HCT116 (cell line): ENCODE results near the gene SLC6A17. TPM values are rescaled to one million over a fixed set of nuclear protein-coding genes. Genes with fewer than 3 reads are reported as not detected.

Experiments
- ATAC-seq: fragments of 200-7000 bp; cut with Tn5 transposase; 2 replicates; pipeline ENCODE4 v1.9.1; 2020; ENCODE audit warnings: mild to moderate bottlenecking, moderate library complexity
- BruUV-seq: library from RNA; stranded (reverse); fragments of 400-500 nt; replicated peaks from 2 replicates; lab custom pipeline; 2021; lab: Mats Ljungman, UMichigan
- CTCF ChIA-PET: fragments of 300-600 bp; sonication (Branson Sonifier 250); formaldehyde crosslinking; loops from one replicate; lab custom pipeline; 2021; ENCODE audit warnings: antibody characterized with exemption; lab: Charles Lee
- POLR2A ChIA-PET: fragments of 300-600, 350-600 bp; sonication (Branson Sonifier 250); formaldehyde crosslinking; loops from one replicate; lab custom pipeline; 2021; ENCODE audit warnings: antibody characterized with exemption; lab: Charles Lee
- RAD21 ChIA-PET, 2 experiments: fragments of 300-600 bp; sonication (Branson Sonifier 250); formaldehyde crosslinking; loops; one replicate each; lab custom pipeline; 2023; ENCODE audit warnings: low total read pairs in 2 of 2; ENCODE audit not compliant: uncharacterized antibody in 2 of 2, unreplicated experiment in 2 of 2, low non-redundant PET in 1 of 2; lab: Charles Lee
- DNase-seq: peaks from one replicate; pipeline ENCODE4 v3.0.0-alpha.2; 2010; ENCODE audit warnings: low read depth, low spot score
- H2AFZ ChIP-seq: fragments of 200-600 bp; shearing (Covaris generic), sonication (generic); 2 replicates; pipeline ENCODE4 v1.6.1; 2017; ENCODE audit warnings: low read depth, mixed run types, mixed read lengths, antibody characterized with exemption, low read length; ENCODE audit not compliant: poor library complexity, severe bottlenecking
- H3K27ac ChIP-seq: 2 replicates; pipeline ENCODE4 v1.5.1; 2012; ENCODE audit warnings: low read depth, low read length
- H3K27me3 ChIP-seq: fragments of 200-600 bp; sonication (generic); 2 replicates; pipeline ENCODE4 v1.6.1; 2016; ENCODE audit warnings: mixed run types, low read length, mixed read lengths; ENCODE audit not compliant: insufficient read depth
- H3K36me3 ChIP-seq, 2 experiments: fragments of 200-500 bp in 1 of 2; fragments of 200-600 bp in 1 of 2; sonication (Bioruptor generic) in 1 of 2; sonication (generic) in 1 of 2; 2 replicates each; pipeline versions ENCODE4 v1.5.1 to v1.6.1; 2014 to 2016; ENCODE audit warnings: low read length in 2 of 2, inconsistent platforms in 1 of 2, mixed read lengths in 1 of 2, mixed run types in 1 of 2; ENCODE audit not compliant: insufficient read depth in 2 of 2, control insufficient read depth in 1 of 2
- H3K4me1 ChIP-seq, 2 experiments: fragments of 200-600 bp in 1 of 2; sonication (generic) in 1 of 2; 2 replicates each; pipeline versions ENCODE4 v1.5.1 to v1.6.1; 2012 to 2017; ENCODE audit warnings: low read length in 2 of 2, inconsistent platforms in 1 of 2, mild to moderate bottlenecking in 1 of 2, mixed read lengths in 1 of 2, mixed run types in 1 of 2, moderate library complexity in 1 of 2; ENCODE audit not compliant: insufficient read depth in 2 of 2, control insufficient read depth in 1 of 2
- H3K4me2 ChIP-seq: fragments of 200-600 bp; sonication (generic); 2 replicates; pipeline ENCODE4 v1.6.1; 2017; ENCODE audit warnings: mixed run types, low read length, mixed read lengths
- H3K4me3 ChIP-seq, 2 experiments: fragments of 200-600 bp in 1 of 2; sonication (generic) in 1 of 2; replicated peaks in 1 of 2; 2 replicates each; pipeline ENCODE4 v1.5.1; 2011 to 2016; ENCODE audit warnings: low read length in 2 of 2, control low read depth in 1 of 2, low read depth in 1 of 2, mild to moderate bottlenecking in 1 of 2, mixed read lengths in 1 of 2, mixed run types in 1 of 2
- H3K79me2 ChIP-seq: fragments of 200-600 bp; sonication (generic); 2 replicates; pipeline ENCODE4 v1.6.1; 2017; ENCODE audit warnings: mild to moderate bottlenecking, mixed run types, low read length, moderate library complexity, mixed read lengths; ENCODE audit not compliant: insufficient read depth
- H3K9ac ChIP-seq: fragments of 200-600 bp; sonication (generic); 2 replicates; pipeline ENCODE4 v1.6.1; 2016; ENCODE audit warnings: low read length, mixed read lengths
- H3K9me2 ChIP-seq: fragments of 200-600 bp; sonication (generic), shearing (Covaris generic); 2 replicates; pipeline ENCODE4 v1.6.1; 2017; ENCODE audit warnings: mixed run types, mild to moderate bottlenecking, moderate library complexity; ENCODE audit not compliant: insufficient read depth
- H3K9me3 ChIP-seq, 2 experiments: fragments of 200-500 bp in 1 of 2; fragments of 200-600 bp in 1 of 2; sonication (Bioruptor generic) in 1 of 2; sonication (generic) in 1 of 2; 2 replicates each; pipeline ENCODE4 v1.6.1; 2014 to 2017; ENCODE audit warnings: low read length in 2 of 2, mixed read lengths in 2 of 2, inconsistent platforms in 1 of 2, low read depth in 1 of 2, mild to moderate bottlenecking in 1 of 2, mixed run types in 1 of 2, moderate library complexity in 1 of 2; ENCODE audit not compliant: control insufficient read depth in 1 of 2, insufficient read depth in 1 of 2
- H4K20me1 ChIP-seq: fragments of 200-600 bp; sonication (generic), shearing (Covaris generic); 2 replicates; pipeline ENCODE4 v1.6.1; 2017; ENCODE audit warnings: mixed run types, mild to moderate bottlenecking, moderate library complexity; ENCODE audit not compliant: insufficient read depth
- CBX3 ChIP-seq: IDR thresholded peaks from 2 replicates; pipeline ENCODE4 v1.6.1; 2012; ENCODE audit warnings: low read depth
- CEBPB ChIP-seq: IDR thresholded peaks from 2 replicates; pipeline ENCODE4 v1.6.1; 2012; ENCODE audit warnings: low read depth
- EZH2phosphoT487 ChIP-seq: fragments of 200-600 bp; IDR thresholded peaks from 2 replicates; pipeline ENCODE4 v1.6.1; 2018; ENCODE audit warnings: antibody characterized with exemption, borderline replicate concordance
- MAX ChIP-seq: IDR thresholded peaks from 2 replicates; pipeline ENCODE4 v1.6.1; 2012
- POLR2AphosphoS5 ChIP-seq: IDR thresholded peaks from 2 replicates; pipeline ENCODE4 v1.6.1; 2011; ENCODE audit warnings: mild to moderate bottlenecking, low read depth, low read length, moderate library complexity
- ZFX ChIP-seq: fragments of 450-650 bp; IDR thresholded peaks from 2 replicates; pipeline ENCODE4 v1.6.1; 2017
- intact Hi-C: fragments of 100-400 bp; cut with micrococcal nuclease; formaldehyde crosslinking; loops from 2 replicates; pipeline ENCODE4 v1.10.0; 2022
- total RNA-seq: library from RNA; stranded (reverse); gene quantifications from one replicate; pipeline ENCODE4 v1.2.1, GENCODE V29; 2021; ENCODE audit not compliant: unreplicated experiment

Gene SLC6A17
- total RNA-seq, 1 experiment from 2014 or later: 10.5 TPM

GRCh38 chr1:110230381-110231199, 80.3 kb downstream of the SLC6A17 start:
- CTCF ChIA-PET: no interaction called here
- Histone ChIP-seq H4K20me1 (no peaks in the 10 kb centered on the region), H3K36me3 (no peaks in the 10 kb centered on the region), H3K9ac (no peak overlapping the region), H3K4me2 (no peak overlapping the region), H3K27ac (no peak overlapping the region), H3K79me2 (no peaks in the 10 kb centered on the region), H3K9me2 (no peaks in the 10 kb centered on the region), H3K4me3 (no peak overlapping the region), H3K27me3 (no peaks in the 10 kb centered on the region), H3K4me1 (peaks cover 0 to 19% of the 10 kb centered on the region in 2 experiments; a peak in 2 of 4 replicates), H2AFZ (no peak overlapping the region), H3K9me3 (no peaks in the 10 kb centered on the region)
- ATAC-seq (no peak), DNase-seq (no peak)
- BruUV-seq: no TSS peak
- RAD21 ChIA-PET: no interaction called here
- TF ChIP-seq CBX3: no peak
- intact Hi-C loops: no loop called here
- POLR2A ChIA-PET: no interaction called here

- Histone ChIP-seq H3K9me2 (no peaks in the 10 kb centered on the region), H2AFZ (no peak overlapping the region), H3K4me2 (no peak overlapping the region), H3K9me3 (no peaks in the 10 kb centered on the region), H3K4me1 (peaks cover 5 to 31% of the 10 kb centered on the region in 2 experiments; a peak in 3 of 4 replicates), H3K79me2 (no peaks in the 10 kb centered on the region), H3K27me3 (no peaks in the 10 kb centered on the region), H3K27ac (no peak overlapping the region), H3K4me3 (no peak overlapping the region), H3K9ac (no peak overlapping the region), H4K20me1 (no peaks in the 10 kb centered on the region), H3K36me3 (no peaks in the 10 kb centered on the region)
- DNase-seq (no peak), ATAC-seq (no peak)
- ChIA-PET RAD21 (no interaction called here), CTCF (no interaction called here), POLR2A (no interaction called here)
- BruUV-seq: no TSS peak
- TF ChIP-seq EZH2phosphoT487: no peak
- no peak for TF ChIP-seq MAX
- no peak for TF ChIP-seq CEBPB
- TF ChIP-seq ZFX: no peak
- no peak for TF ChIP-seq POLR2AphosphoS5
- intact Hi-C loops: no loop called here
Measured at GRCh38 chr1:110233861-110234260, 83.6 kb downstream of the SLC6A17 start.
